Osteocyte (in vitro differentiated cells): ENCODE results near the gene GPNMB. TPM values are rescaled to one million over a fixed set of nuclear protein-coding genes. Genes with fewer than 3 reads are reported as not detected.

Experiments used
- DNase-seq: peaks from one replicate; pipeline ENCODE4 v3.0.0; 2021; ENCODE audit warnings: mixed read lengths; ENCODE audit not compliant: unreplicated experiment; ENCODE audit errors: extremely low spot score
- H3K27ac Mint-ChIP-seq: one replicate; pipeline ENCODE4 v1.8.0; 2021; ENCODE audit warnings: mild to moderate bottlenecking, mixed read lengths; ENCODE audit not compliant: unreplicated experiment
- H3K27me3 Mint-ChIP-seq: one replicate; pipeline ENCODE4 v1.8.0; 2021; ENCODE audit warnings: mixed read lengths; ENCODE audit not compliant: unreplicated experiment
- H3K36me3 Mint-ChIP-seq: one replicate; pipeline ENCODE4 v1.8.0; 2021; ENCODE audit warnings: mixed read lengths; ENCODE audit not compliant: unreplicated experiment
- H3K4me1 Mint-ChIP-seq: one replicate; pipeline ENCODE4 v1.8.0; 2021; ENCODE audit warnings: mixed read lengths; ENCODE audit not compliant: unreplicated experiment
- H3K4me3 Mint-ChIP-seq: one replicate; pipeline ENCODE4 v1.8.0; 2021; ENCODE audit warnings: mild to moderate bottlenecking, moderate library complexity, mixed read lengths; ENCODE audit not compliant: unreplicated experiment
- H3K9me3 Mint-ChIP-seq: one replicate; pipeline ENCODE4 v1.8.0; 2021; ENCODE audit warnings: mixed read lengths; ENCODE audit not compliant: unreplicated experiment
- total RNA-seq: library from RNA; stranded (reverse); gene quantifications from 2 replicates; pipeline ENCODE4 v1.2.1, GENCODE V29; 2021
- TF ChIP-seq, protein P1 (sequence below): fragments of 200-600 bp; sonication (generic); IDR thresholded peaks from 2 replicates; pipeline ENCODE4 v1.5.0; 2021; ENCODE audit warnings: antibody characterized with exemption, mild to moderate bottlenecking, moderate library complexity

GPNMB gene
- total RNA-seq, 1 donor from 2014 or later: 97.2 TPM

DNA sequence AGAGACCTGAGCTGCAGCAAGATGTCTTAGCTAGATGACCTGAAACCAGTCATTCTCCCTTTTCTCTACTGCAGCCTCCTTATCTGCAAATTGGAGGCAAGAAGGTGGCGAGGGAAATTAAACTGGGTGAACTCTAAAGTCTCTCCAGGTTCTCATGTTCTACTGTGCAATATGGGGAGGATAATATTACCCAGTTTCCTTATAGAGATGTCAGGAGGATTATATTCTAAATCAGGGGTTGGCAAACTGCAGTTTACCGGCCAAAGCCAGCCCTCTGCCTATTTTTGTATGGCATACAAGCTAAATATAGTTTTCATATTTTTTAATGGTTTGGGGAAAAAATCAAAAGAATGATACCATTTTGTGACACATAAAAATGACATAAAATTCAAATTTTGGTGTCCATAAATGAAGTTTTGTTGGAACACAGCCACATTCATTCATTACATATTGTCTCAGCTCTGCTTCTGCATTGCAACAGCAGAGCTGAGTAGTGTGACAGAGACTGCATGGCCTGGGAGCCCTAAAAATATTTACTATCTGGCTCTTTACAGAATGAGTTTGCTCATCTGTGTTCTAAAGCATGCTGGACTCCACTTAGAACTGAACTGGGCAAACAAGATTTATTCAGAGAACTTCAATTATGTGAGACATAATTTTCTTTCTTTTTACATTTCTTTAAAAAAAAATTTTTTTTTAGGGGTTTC is 33.4 kb downstream of the GPNMB start:
- TF ChIP-seq, protein P1, sequence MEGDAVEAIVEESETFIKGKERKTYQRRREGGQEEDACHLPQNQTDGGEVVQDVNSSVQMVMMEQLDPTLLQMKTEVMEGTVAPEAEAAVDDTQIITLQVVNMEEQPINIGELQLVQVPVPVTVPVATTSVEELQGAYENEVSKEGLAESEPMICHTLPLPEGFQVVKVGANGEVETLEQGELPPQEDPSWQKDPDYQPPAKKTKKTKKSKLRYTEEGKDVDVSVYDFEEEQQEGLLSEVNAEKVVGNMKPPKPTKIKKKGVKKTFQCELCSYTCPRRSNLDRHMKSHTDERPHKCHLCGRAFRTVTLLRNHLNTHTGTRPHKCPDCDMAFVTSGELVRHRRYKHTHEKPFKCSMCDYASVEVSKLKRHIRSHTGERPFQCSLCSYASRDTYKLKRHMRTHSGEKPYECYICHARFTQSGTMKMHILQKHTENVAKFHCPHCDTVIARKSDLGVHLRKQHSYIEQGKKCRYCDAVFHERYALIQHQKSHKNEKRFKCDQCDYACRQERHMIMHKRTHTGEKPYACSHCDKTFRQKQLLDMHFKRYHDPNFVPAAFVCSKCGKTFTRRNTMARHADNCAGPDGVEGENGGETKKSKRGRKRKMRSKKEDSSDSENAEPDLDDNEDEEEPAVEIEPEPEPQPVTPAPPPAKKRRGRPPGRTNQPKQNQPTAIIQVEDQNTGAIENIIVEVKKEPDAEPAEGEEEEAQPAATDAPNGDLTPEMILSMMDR: no peak
- DNase-seq: no peak
- Mint-ChIP-seq H3K36me3 (no peaks in the 10 kb centered on the region), H3K4me1 (no peaks in the 10 kb centered on the region), H3K9me3 (no peaks in the 10 kb centered on the region), H3K27me3 (no peaks in the 10 kb centered on the region), H3K4me3 (no peak overlapping the region), H3K27ac (no peak overlapping the region)

GRCh38 chr7:23283086-23283485 is 36.5 kb downstream of the GPNMB start:
- H3K36me3 Mint-ChIP-seq: no peaks in the 10 kb centered on the region
- H3K27ac Mint-ChIP-seq: no peak overlapping the region
- H3K27me3 Mint-ChIP-seq: no peaks in the 10 kb centered on the region
- no peaks in the 10 kb centered on the region for H3K9me3 Mint-ChIP-seq
- DNase-seq: no peak
- TF ChIP-seq, protein P1: no peak
- H3K4me1 Mint-ChIP-seq: no peaks in the 10 kb centered on the region
- no peak overlapping the region for H3K4me3 Mint-ChIP-seq

DNA sequence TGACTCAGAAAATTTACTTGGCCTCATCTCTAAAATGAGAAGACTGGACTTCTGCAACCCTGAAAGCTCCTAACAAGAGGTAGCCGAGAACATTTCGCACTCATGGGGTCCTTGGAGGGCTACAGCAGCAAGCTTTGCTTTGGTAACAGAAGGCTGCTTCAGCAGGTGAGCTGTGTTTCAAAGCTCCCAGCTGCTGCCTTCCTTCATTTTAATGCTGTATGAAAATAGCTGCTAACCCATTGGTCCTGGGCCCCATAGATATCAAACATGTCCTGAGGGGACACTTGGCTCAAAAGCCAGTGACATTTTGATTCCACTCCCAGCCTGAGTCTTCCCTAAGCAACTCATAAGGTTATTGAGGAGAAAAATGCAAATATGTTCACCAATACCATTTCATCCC is 38.3 kb downstream of the GPNMB start:
- no peaks in the 10 kb centered on the region for H3K36me3 Mint-ChIP-seq
- no peaks in the 10 kb centered on the region for H3K4me1 Mint-ChIP-seq
- DNase-seq: no peak
- no peaks in the 10 kb centered on the region for H3K27me3 Mint-ChIP-seq
- H3K4me3 Mint-ChIP-seq: no peak overlapping the region
- H3K9me3 Mint-ChIP-seq: no peaks in the 10 kb centered on the region
- TF ChIP-seq, protein P1: no peak
- H3K27ac Mint-ChIP-seq: no peak overlapping the region

GRCh38 chr7:23285657-23286646 is 39.4 kb downstream of the GPNMB start:
- no peak overlapping the region for H3K4me3 Mint-ChIP-seq
- H3K36me3 Mint-ChIP-seq: no peaks in the 10 kb centered on the region
- no peaks in the 10 kb centered on the region for H3K4me1 Mint-ChIP-seq
- H3K27ac Mint-ChIP-seq: no peak overlapping the region
- no peaks in the 10 kb centered on the region for H3K9me3 Mint-ChIP-seq
- TF ChIP-seq, protein P1: no peak
- no peaks in the 10 kb centered on the region for H3K27me3 Mint-ChIP-seq
- peak; percentile 54 for DNase-seq

DNA sequence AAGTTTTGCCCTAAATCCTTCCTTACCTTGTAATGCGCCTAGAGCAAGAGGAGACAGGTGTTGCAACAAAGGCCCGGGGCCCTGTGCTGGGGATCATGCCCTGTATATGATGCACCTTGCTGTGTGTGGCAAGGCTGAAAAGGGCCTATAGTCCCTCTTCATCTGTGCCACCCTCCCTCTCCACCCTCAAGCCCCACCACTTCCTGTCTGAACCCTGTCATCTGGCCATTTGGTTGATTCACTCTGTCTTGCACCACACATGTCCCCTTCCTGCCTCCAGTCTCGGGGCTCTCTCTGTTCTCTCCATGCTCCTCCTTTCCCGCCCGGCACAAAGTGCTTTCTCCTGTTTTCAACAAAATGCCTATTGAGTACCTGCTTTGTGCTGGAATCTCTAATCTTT is 41.0 kb downstream of the GPNMB start:
- H3K4me1 Mint-ChIP-seq: no peaks in the 10 kb centered on the region
- DNase-seq: no peak
- TF ChIP-seq, protein P1: no peak
- no peaks in the 10 kb centered on the region for H3K9me3 Mint-ChIP-seq
- H3K27ac Mint-ChIP-seq: no peak overlapping the region
- H3K4me3 Mint-ChIP-seq: no peak overlapping the region
- H3K36me3 Mint-ChIP-seq: no peaks in the 10 kb centered on the region
- no peaks in the 10 kb centered on the region for H3K27me3 Mint-ChIP-seq
